SK-N-SH treated with all-trans-retinoic acid at 6 μM for 48 hours (cell line): Measurements from ENCODE around the gene SSX2IP.
A peak's percentile ranks its signal among the peaks of the same experiment; 100 is the strongest.

Experiments
- ATAC-seq: fragments of 200-7000 bp; cut with Tn5 transposase; 3 replicates; pipeline ENCODE4 v1.9.1; 2020; ENCODE audit warnings: mild to moderate bottlenecking, moderate library complexity
- ARNTL ChIP-seq: fragments of 450-650 bp; formaldehyde crosslinking; IDR thresholded peaks from 2 replicates; pipeline ENCODE4 v1.5.0; 2020; ENCODE audit warnings: low read depth, mild to moderate bottlenecking, moderate library complexity, borderline replicate concordance
- BACH2 ChIP-seq: fragments of 250-450 bp; sonication (Bioruptor Pico); IDR thresholded peaks from 2 replicates; pipeline ENCODE4 v1.9.0; 2021; ENCODE audit warnings: mild to moderate bottlenecking, borderline replicate concordance
- CREB5 ChIP-seq: fragments of 250-450 bp; sonication (Bioruptor Pico); IDR thresholded peaks from 2 replicates; pipeline ENCODE4 v1.5.1; 2020; ENCODE audit warnings: low read depth, mild to moderate bottlenecking, moderate library complexity
- CSDC2 ChIP-seq: fragments of 250-450 bp; sonication (Bioruptor Pico); IDR thresholded peaks from 2 replicates; pipeline ENCODE4 v1.5.0; 2020; ENCODE audit warnings: mild to moderate bottlenecking, moderate library complexity
- ESRRG ChIP-seq: fragments of 250-450 bp; sonication (Bioruptor Pico); IDR thresholded peaks from 2 replicates; pipeline ENCODE4 v1.6.1; 2021; ENCODE audit warnings: mild to moderate bottlenecking
- GLIS3 ChIP-seq: fragments of 250-450 bp; sonication (Bioruptor Pico); IDR thresholded peaks from 2 replicates; pipeline ENCODE4 v1.5.0; 2020; ENCODE audit warnings: mild to moderate bottlenecking, moderate library complexity
- ISL1 ChIP-seq: fragments of 250-450 bp; sonication (Bioruptor Pico); IDR thresholded peaks from 2 replicates; pipeline ENCODE4 v2.1.2; 2022; ENCODE audit warnings: mild to moderate bottlenecking, moderate library complexity
- PPARA ChIP-seq: fragments of 250-450 bp; sonication (Bioruptor Pico); IDR thresholded peaks from 2 replicates; pipeline ENCODE4 v1.5.0; 2020; ENCODE audit warnings: mild to moderate bottlenecking, borderline replicate concordance
- RARB ChIP-seq: fragments of 250-450 bp; sonication (Bioruptor Pico); IDR thresholded peaks from 2 replicates; pipeline ENCODE4 v1.8.0; 2021; ENCODE audit warnings: mild to moderate bottlenecking, moderate library complexity
- SNAI2 ChIP-seq: fragments of 250-450 bp; sonication (Bioruptor Pico); IDR thresholded peaks from 2 replicates; pipeline ENCODE4 v1.5.0; 2020; ENCODE audit warnings: mild to moderate bottlenecking, moderate library complexity
- TCF4 ChIP-seq: fragments of 250-450 bp; sonication (Bioruptor Pico); IDR thresholded peaks from 2 replicates; pipeline ENCODE4 v1.8.0; 2021; ENCODE audit warnings: mild to moderate bottlenecking, moderate library complexity, borderline replicate concordance
- TOX ChIP-seq: fragments of 250-450 bp; sonication (Bioruptor Pico); IDR thresholded peaks from 2 replicates; pipeline ENCODE4 v1.8.0; 2021; ENCODE audit warnings: mild to moderate bottlenecking, moderate library complexity, borderline replicate concordance
- ZC3H10 ChIP-seq: fragments of 250-450 bp; sonication (Bioruptor Pico); IDR thresholded peaks from 2 replicates; pipeline ENCODE4 v1.5.1; 2021; ENCODE audit warnings: mild to moderate bottlenecking, moderate library complexity
- ZFP3 ChIP-seq: fragments of 250-450 bp; sonication (Bioruptor Pico); IDR thresholded peaks from 2 replicates; pipeline ENCODE4 v1.5.0; 2020; ENCODE audit warnings: mild to moderate bottlenecking, moderate library complexity
- ZFP30 ChIP-seq: fragments of 450-650 bp; formaldehyde crosslinking; IDR thresholded peaks from 2 replicates; pipeline ENCODE4 v1.5.0; 2022; ENCODE audit warnings: mild to moderate bottlenecking, moderate library complexity
- ZNF565 ChIP-seq: fragments of 450-650 bp; formaldehyde crosslinking; conservative IDR thresholded peaks from 2 replicates; pipeline ENCODE4 v1.5.0; 2020; ENCODE audit warnings: low read depth, mild to moderate bottlenecking, moderate library complexity
- ZNF70 ChIP-seq: fragments of 450-650 bp; formaldehyde crosslinking; IDR thresholded peaks from 2 replicates; pipeline ENCODE4 v1.5.0; 2020; ENCODE audit warnings: mild to moderate bottlenecking, moderate library complexity
- ZNF8 ChIP-seq: fragments of 450-650 bp; formaldehyde crosslinking; IDR thresholded peaks from 2 replicates; pipeline ENCODE4 v1.5.0; 2020; ENCODE audit warnings: mild to moderate bottlenecking, moderate library complexity
- TF ChIP-seq, protein P1 (sequence below): fragments of 250-450 bp; sonication (Bioruptor Pico); IDR thresholded peaks from 2 replicates; pipeline ENCODE4 v1.5.0; 2020; ENCODE audit warnings: mild to moderate bottlenecking, moderate library complexity
- TF ChIP-seq, protein P2 (sequence below): fragments of 250-450 bp; sonication (Bioruptor Pico); IDR thresholded peaks from 2 replicates; pipeline ENCODE4 v1.8.0; 2021; ENCODE audit warnings: low read depth, mild to moderate bottlenecking, moderate library complexity, borderline replicate concordance
- TF ChIP-seq, protein P3 (sequence below): fragments of 250-450 bp; sonication (Bioruptor Pico); IDR thresholded peaks from 2 replicates; pipeline ENCODE4 v1.5.1; 2021; ENCODE audit warnings: mild to moderate bottlenecking, moderate library complexity

Gene SSX2IP

DNA sequence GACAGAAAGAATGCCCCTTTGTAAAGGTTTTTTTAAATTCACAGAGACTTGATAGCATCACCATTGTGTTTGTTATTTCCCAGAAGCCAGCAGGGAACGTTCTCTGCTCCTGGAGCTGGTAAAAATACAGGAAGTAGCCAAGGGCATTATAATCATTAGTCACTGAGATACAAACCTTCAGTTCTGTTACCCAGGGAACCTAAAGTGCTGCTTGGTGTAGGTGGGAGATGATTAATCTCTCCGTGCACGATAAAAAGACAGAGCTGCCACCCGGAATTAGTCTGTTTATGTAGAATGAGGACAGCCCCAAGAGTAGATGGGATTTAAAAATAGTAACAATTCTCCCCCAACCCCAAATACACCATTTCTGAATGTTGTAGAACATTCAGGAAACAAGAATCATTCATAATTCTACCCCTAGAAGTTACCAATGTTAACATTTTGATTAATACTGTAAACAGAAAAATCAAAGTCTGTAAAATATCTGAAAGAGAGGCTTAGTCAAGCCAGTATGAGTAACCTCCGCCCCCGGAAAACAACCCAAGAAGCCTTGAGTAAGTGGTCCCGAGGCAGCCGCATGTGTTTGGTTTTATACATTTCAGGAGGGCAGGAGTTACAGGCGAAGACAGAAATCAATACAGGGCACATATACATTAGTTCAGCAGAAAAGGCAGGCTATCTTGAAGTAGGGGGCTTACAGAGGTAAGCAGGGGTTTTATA, 70.7 kb downstream of the SSX2IP start:
- ATAC-seq = peak; percentile 80
- TF ChIP-seq ZNF8 (CRISPR knock-in tag) = no peak
- TF ChIP-seq ZFP3 (CRISPR knock-in tag) = 0 out of 2 replicates have a peak, but pooled peaks have one; percentile 21
- peak; percentile 23; the same call in 1 of the 2 replicates for TF ChIP-seq TCF4 (CRISPR knock-in tag)
- peak; percentile 68 for TF ChIP-seq ISL1 (CRISPR knock-in tag)
- TF ChIP-seq CREB5 (CRISPR knock-in tag) = no peak; the same call in 1 of the 2 replicates
- TF ChIP-seq RARB (CRISPR knock-in tag) = no peak
- TF ChIP-seq, all 23 proteins: peak for 3

- ATAC-seq = no peak
Observed at GRCh38 chr1:84617349-84617748, 72.9 kb downstream of the SSX2IP start.

GRCh38 chr1:84615790-84616189, 74.5 kb downstream of the SSX2IP start:
- no peak for ATAC-seq
- no peak for TF ChIP-seq TOX (CRISPR knock-in tag)
- TF ChIP-seq, protein P1, sequence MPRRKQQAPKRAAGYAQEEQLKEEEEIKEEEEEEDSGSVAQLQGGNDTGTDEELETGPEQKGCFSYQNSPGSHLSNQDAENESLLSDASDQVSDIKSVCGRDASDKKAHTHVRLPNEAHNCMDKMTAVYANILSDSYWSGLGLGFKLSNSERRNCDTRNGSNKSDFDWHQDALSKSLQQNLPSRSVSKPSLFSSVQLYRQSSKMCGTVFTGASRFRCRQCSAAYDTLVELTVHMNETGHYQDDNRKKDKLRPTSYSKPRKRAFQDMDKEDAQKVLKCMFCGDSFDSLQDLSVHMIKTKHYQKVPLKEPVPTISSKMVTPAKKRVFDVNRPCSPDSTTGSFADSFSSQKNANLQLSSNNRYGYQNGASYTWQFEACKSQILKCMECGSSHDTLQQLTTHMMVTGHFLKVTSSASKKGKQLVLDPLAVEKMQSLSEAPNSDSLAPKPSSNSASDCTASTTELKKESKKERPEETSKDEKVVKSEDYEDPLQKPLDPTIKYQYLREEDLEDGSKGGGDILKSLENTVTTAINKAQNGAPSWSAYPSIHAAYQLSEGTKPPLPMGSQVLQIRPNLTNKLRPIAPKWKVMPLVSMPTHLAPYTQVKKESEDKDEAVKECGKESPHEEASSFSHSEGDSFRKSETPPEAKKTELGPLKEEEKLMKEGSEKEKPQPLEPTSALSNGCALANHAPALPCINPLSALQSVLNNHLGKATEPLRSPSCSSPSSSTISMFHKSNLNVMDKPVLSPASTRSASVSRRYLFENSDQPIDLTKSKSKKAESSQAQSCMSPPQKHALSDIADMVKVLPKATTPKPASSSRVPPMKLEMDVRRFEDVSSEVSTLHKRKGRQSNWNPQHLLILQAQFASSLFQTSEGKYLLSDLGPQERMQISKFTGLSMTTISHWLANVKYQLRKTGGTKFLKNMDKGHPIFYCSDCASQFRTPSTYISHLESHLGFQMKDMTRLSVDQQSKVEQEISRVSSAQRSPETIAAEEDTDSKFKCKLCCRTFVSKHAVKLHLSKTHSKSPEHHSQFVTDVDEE (CRISPR knock-in tag) = no peak
- TF ChIP-seq ZFP30 (CRISPR knock-in tag) = no peak
- TF ChIP-seq ZFP3 (CRISPR knock-in tag) = no peak
- TF ChIP-seq CREB5 (CRISPR knock-in tag) = no peak
- no peak for TF ChIP-seq PPARA (CRISPR knock-in tag)
- no peak for TF ChIP-seq ZNF70
- no peak for TF ChIP-seq TCF4 (CRISPR knock-in tag)
- no peak for TF ChIP-seq ISL1 (CRISPR knock-in tag)
- TF ChIP-seq, protein P2, sequence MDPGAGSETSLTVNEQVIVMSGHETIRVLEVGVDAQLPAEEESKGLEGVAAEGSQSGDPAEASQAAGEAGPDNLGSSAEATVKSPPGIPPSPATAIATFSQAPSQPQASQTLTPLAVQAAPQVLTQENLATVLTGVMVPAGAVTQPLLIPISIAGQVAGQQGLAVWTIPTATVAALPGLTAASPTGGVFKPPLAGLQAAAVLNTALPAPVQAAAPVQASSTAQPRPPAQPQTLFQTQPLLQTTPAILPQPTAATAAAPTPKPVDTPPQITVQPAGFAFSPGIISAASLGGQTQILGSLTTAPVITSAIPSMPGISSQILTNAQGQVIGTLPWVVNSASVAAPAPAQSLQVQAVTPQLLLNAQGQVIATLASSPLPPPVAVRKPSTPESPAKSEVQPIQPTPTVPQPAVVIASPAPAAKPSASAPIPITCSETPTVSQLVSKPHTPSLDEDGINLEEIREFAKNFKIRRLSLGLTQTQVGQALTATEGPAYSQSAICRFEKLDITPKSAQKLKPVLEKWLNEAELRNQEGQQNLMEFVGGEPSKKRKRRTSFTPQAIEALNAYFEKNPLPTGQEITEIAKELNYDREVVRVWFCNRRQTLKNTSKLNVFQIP = no peak
- no peak for TF ChIP-seq SNAI2 (CRISPR knock-in tag)
- TF ChIP-seq ARNTL (CRISPR knock-in tag) = no peak
- TF ChIP-seq, protein P3, sequence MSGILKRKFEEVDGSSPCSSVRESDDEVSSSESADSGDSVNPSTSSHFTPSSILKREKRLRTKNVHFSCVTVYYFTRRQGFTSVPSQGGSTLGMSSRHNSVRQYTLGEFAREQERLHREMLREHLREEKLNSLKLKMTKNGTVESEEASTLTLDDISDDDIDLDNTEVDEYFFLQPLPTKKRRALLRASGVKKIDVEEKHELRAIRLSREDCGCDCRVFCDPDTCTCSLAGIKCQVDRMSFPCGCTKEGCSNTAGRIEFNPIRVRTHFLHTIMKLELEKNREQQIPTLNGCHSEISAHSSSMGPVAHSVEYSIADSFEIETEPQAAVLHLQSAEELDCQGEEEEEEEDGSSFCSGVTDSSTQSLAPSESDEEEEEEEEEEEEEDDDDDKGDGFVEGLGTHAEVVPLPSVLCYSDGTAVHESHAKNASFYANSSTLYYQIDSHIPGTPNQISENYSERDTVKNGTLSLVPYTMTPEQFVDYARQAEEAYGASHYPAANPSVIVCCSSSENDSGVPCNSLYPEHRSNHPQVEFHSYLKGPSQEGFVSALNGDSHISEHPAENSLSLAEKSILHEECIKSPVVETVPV (CRISPR knock-in tag) = no peak
- TF ChIP-seq GLIS3 (CRISPR knock-in tag) = no peak
- TF ChIP-seq BACH2 = no peak
- TF ChIP-seq ESRRG (CRISPR knock-in tag) = no peak

More at GRCh38 chr1:84617349-84617748, 72.9 kb downstream of the SSX2IP start:
- TF ChIP-seq ZFP30 (CRISPR knock-in tag) (no peak), PPARA (CRISPR knock-in tag) (no peak), ZNF8 (CRISPR knock-in tag) (no peak), CSDC2 (CRISPR knock-in tag) (no peak), ZC3H10 (CRISPR knock-in tag) (no peak), BACH2 (no peak), ZNF565 (no peak)
- TF ChIP-seq, protein P2 = no peak
- TF ChIP-seq, protein P3 (CRISPR knock-in tag) = no peak
